HG03558 (cell line): ENCODE measurements around the gene HEXIM2.
"Not testable (repeated sequence)": the region's sequence is repeated elsewhere in the genome, so short reads cannot be mapped to it uniquely, and the experiment has no call there.

Experiments
- ATAC-seq: cut with Tn5 transposase; IDR thresholded peaks from one replicate; pipeline ENCODE4 v1.9.1; 2021; ENCODE audit warnings: moderate number of reproducible peaks; ENCODE audit not compliant: unreplicated experiment; ENCODE audit errors: extremely low read depth

Gene HEXIM2

DNA sequence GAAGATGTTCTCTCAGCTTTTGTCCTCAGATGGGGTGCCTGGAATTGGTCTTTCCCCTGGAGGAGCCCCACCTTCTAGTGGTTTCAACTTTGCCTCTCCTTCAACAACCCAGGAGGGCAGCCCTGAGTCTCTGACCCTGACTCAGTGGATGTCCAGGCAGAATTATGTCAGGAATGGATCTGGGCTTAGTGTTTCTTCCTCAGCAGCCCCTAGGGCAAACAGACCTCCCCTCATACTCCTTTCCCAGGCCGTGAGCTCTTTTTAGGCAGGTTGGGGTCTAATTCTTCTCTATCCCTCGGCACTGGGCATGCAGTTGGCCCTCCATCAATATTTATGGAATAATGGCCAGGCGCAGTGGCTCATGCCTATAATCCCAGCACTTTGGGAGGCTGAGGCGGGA lies 39.8 kb downstream of the HEXIM2 start:
- ATAC-seq: no peak

DNA sequence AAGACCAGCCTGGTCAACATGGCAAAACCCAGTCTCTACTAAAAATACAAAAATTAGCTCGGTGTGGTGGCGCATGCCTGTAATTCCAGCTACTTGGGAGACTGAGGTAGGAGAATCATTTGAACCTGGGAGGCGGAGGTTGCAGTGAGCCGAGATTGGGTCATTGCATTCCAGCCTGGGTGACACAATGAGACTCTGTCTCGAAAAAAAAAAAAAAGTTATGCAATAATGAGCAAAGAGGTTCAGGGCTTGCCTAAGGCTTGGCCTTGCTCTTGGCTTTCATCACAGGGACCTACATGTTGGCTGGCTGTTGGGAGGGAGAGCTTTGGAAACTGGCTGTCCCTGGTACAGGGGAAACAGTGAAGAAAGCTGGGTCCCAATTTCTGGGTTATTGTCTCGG lies 40.2 kb downstream of the HEXIM2 start:
- ATAC-seq: not testable (repeated sequence)

- ATAC-seq: no peak
Observed at GRCh38 chr17:45218895-45219661, 57.4 kb downstream of the HEXIM2 start.
